Left forelimb (tissue), 1 donor: Measurements from ENCODE around the gene OSBPL8.

ENCODE experiments used
- DNase-seq: peaks from one replicate; pipeline ENCODE4 v3.0.0-alpha.2; 2018; ENCODE audit warnings: low spot score

The OSBPL8 gene

DNA sequence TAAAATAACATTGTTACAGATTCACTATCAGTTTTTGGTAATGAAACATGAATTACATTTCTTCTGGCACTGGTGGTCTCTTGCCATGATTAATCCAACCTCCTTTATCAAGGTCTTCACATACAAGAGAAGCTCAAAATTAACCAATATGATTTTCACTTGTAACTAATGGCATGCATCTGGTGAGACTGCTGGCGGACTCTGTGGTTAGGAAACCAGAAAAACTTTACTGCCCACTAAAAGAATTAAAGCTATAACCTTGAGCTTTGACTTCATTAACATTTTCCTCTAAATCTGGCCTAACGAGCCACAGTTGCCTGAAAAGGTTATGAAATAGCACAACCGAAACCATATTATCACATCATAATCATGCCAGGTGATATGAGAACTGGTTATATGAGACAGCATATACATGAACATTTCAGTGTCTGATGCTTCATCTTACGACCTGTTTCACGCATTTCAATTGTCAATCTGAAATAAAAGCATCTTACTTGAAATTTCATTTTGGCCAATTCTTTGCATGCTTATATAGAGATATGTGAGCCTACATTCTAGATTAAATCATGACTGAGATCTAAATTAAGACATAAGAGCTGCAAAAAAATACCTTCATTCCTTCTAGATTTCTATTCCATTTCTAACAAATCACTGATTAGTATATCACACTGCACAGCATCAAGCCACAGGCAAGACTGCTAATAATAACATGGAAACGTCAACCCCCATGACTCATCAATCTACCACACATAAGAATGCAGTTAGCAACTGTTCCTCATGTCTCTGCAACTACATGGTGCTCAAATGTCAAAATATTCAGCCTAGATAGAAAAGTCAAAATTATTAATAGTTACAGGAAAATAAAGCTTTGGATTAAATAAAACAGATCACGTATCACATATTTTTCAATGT is 89.3 kb downstream of the OSBPL8 start:
- DNase-seq = no peak

GRCh38 chr12:76464631-76465166 is 94.9 kb downstream of the OSBPL8 start:
- DNase-seq = no peak

- DNase-seq = no peak
Measured at GRCh38 chr12:76462668-76463224, 96.8 kb downstream of the OSBPL8 start.

GRCh38 chr12:76460807-76461206 is 98.8 kb downstream of the OSBPL8 start:
- no peak for DNase-seq

DNA sequence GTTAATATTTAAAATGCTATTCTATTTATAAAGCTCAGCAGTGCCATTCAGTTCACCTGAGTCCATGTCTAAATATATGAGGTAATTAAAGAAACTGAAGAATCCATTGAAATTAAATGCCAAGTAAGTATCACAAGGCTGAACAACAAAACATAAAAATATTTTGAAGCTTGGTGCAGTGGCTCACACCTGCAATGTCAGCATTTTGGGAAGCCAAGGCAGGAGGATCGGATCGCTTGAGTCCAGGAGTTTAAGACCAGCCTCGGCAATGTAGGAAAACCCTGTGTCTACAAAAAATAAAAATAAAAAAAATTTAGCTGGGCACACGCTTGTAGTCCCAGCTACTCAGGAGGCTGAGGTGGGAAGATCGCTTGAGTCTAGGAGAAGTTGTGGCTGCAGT is 101.8 kb downstream of the OSBPL8 start:
- DNase-seq = no peak

GRCh38 chr12:76457010-76457409 is 102.6 kb downstream of the OSBPL8 start:
- DNase-seq = no peak

- no peak for DNase-seq
Measured at GRCh38 chr12:76455582-76456345, 103.8 kb downstream of the OSBPL8 start.

DNA sequence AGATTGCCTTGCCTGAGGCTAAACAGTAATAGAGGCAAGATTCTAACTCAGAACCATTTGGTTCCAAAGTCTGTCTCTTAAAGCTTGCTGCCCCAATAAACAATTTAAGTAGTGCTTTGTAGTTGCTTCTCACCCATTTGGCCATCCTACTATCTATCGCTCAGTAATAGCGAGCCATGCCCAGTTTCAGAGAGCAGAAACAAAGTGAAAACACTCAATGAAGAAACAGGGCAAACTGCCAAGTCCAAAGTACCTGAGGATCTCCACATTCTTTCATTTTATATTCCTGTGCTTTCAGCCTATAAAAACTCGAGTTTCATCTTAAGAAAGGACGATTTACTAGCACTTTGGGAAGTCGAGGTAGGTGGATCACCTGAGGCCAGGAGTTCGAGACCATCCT is 108.0 kb downstream of the OSBPL8 start:
- DNase-seq = no peak

DNA sequence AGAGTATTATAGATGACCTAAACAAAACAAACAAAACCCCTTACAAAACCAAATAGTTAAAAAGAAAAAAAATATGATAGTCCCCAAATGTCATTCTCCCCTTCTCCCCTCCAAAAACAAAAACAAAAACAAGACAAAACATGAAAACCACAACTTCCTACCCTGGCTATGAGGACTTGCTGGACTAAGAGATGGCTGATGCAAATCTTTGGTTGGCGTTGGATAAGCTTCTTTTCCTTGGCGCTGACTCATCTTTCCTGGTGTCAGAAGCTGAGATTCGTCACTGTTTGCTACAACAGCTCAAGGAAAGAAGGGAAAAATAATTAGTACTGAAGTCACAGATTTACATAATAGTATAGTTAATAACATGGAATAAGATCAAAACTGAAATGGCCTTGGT is 108.9 kb downstream of the OSBPL8 start:
- no peak for DNase-seq

- DNase-seq = no peak
Measured at GRCh38 chr12:76449993-76450392, 109.6 kb downstream of the OSBPL8 start.

- DNase-seq = no peak
Measured at GRCh38 chr12:76449583-76449982, 110.0 kb downstream of the OSBPL8 start.

GRCh38 chr12:76449016-76449415 is 110.6 kb downstream of the OSBPL8 start:
- DNase-seq = no peak

DNA sequence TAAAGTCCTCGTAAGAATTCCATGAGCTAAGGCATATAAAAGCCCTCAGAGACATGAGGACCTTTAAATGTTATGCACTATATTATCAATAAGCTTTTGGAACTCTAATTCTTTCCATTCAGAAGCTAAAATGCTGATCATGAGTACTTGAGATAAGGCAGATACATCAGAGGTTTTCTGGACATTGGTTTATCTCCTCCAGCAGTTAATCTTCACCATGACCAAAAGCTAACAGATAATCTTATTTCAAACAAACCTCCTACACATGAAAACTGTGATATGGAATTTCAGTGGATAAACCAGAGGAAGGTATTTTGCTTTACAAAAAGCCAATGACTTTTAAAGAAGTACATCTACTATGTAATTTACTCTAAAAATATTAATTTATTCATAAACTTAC is 113.5 kb downstream of the OSBPL8 start:
- DNase-seq = no peak

- no peak for DNase-seq
Measured at GRCh38 chr12:76445462-76445861, 114.1 kb downstream of the OSBPL8 start.

- no peak for DNase-seq
Measured at GRCh38 chr12:76444408-76444984, 115.1 kb downstream of the OSBPL8 start.

DNA sequence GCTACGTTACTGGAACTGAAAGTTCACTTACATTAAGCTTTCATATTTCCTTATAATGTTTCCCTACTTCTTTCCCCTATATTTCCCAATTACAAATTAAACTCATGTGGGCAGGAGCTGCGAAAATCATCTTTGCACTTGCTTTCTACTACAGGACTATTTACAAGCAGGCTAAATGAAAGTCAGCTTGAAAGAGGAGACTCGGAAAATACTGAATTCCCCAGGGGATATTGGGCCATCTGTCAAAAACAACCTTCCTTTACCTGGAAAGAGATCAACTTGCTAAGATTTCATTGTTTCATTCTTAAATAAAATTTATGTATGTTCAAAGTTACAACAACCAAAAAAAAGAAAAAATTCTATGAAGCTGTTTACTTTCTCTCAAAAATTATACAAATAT is 118.6 kb downstream of the OSBPL8 start:
- DNase-seq = no peak

GRCh38 chr12:76432733-76433132 is 126.8 kb downstream of the OSBPL8 start:
- no peak for DNase-seq

DNA sequence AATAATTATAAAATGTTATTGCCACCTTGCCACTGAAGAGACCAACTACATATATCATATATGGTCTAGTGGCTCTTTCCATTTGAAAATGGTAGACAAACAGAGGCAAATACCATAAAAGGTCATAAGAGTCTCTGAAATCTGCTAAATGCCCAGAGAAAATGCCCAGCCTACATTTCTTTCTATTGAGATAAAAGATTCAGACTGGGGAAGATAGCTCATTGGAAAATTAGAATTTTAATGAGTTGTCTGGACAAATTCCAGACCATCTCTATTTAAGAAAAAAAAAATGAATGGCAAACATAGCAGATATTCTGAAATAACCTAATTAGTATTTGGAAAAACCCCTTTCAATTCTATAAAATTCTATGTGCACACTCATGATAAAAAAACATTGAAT is 131.5 kb downstream of the OSBPL8 start:
- no peak for DNase-seq

DNA sequence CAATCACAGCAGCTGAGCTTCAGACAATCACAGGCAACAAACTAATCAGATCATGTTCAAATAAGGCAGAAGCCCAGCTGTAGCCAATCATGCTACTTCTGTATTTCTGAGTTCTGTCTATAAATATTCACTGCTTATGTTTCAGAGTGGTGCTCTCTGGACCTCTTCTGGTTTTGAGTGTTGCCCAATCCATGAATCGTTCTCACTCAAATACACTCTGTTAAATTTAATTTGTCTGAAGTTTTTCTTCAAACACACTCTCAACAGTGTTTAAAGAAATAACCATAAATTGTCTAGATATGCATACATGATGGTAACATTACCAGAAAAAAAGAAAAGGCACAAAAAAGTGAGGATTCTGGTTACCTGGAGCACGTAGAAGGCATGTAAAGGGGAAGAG is 133.4 kb downstream of the OSBPL8 start:
- no peak for DNase-seq

- DNase-seq = no peak
Measured at GRCh38 chr12:76424941-76425340, 134.6 kb downstream of the OSBPL8 start.

- no peak for DNase-seq
Measured at GRCh38 chr12:76422543-76423438, 136.8 kb downstream of the OSBPL8 start.
